Gastroesophageal sphincter (tissue), 3 donors: Measurements from ENCODE around the gene SEC14L5.

ENCODE experiments used
- CTCF ChIP-seq, 4 experiments: fragments of 200-600 bp in 2 of 4; fragments of 450-650 bp in 2 of 4; sonication (generic) in 1 of 4; IDR thresholded peaks; one replicate each; pipeline ENCODE4 v1.5.1; 2017 to 2019; ENCODE audit warnings: antibody characterized with exemption in 4 of 4, mild to moderate bottlenecking in 2 of 4, moderate library complexity in 2 of 4
- EP300 ChIP-seq: sonication (generic); formaldehyde crosslinking; IDR thresholded peaks from one replicate; pipeline ENCODE4 v1.6.1; 2017; ENCODE audit warnings: antibody characterized with exemption, mild to moderate bottlenecking
- POLR2A ChIP-seq, 2 donors: fragments of 450-650 bp; IDR thresholded peaks; one replicate each; pipeline ENCODE4 v1.6.1; 2017; ENCODE audit warnings: antibody characterized with exemption in 2 of 2, mild to moderate bottlenecking in 2 of 2, moderate library complexity in 1 of 2

DNA sequence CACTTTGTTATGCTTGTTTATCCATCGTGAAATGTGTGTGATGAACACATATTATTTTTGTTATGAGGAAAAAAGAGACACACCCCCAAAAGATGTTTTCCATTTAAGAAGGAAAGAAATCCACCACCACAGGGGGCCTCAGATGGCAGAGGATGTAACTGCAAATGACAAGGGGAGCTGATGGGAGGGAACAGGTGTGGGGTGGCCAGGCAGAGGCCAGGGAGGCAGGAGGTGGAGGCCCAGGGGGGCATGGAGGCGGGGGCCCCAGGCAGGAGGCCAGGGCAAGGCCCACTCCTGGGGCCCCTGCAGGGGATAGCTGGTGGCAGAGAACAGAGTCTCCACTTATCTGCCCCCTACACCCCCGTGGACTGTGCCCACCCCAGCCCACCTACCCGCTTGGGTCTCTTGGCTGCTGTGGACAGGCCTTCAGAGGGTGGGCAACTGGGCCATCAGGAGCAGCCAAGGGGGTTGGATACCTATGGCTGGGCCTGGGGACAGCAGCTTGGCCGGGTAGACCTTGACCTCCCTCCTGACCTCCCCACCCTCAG, 49.2 kb upstream of the SEC14L5 start:
- TF ChIP-seq CTCF (IDR thresholded peaks at IDR 0.05), result no peak
- TF ChIP-seq POLR2A (IDR thresholded peaks at IDR 0.05), result no peak
- TF ChIP-seq EP300, result no peak
